GM23338 (cell line): Measurements from ENCODE around the gene RPL36A. TPM values are rescaled to one million over a fixed set of nuclear protein-coding genes. Genes with fewer than 3 reads are reported as not detected.

Experiments used
- ATAC-seq: fragments of 200-7000 bp; cut with Tn5 transposase; 3 replicates; pipeline ENCODE4 v1.9.1; 2020
- DNase-seq: peaks from one replicate; pipeline ENCODE4 v3.0.0-alpha.2; 2015; ENCODE audit warnings: low spot score
- H2AFZ ChIP-seq: fragments of 200-600 bp; sonication (generic); 2 replicates; pipeline ENCODE4 v1.8.0; 2016; ENCODE audit warnings: antibody characterized with exemption, mild to moderate bottlenecking, moderate library complexity
- H3F3A ChIP-seq: fragments of 200-600 bp; sonication (generic); replicated peaks from 2 replicates; pipeline ENCODE4 v1.8.0; 2017; ENCODE audit warnings: antibody characterized with exemption, mixed run types, low read depth
- H3K27ac ChIP-seq: fragments of 200-600 bp; sonication (generic); 2 replicates; pipeline ENCODE4 v1.6.1; 2016; ENCODE audit warnings: low read depth
- H3K27me3 ChIP-seq: fragments of 200-600 bp; sonication (generic); 2 replicates; pipeline ENCODE4 v1.8.0; 2016; ENCODE audit warnings: mild to moderate bottlenecking, mixed run types, moderate library complexity; ENCODE audit not compliant: insufficient read depth
- H3K36me3 ChIP-seq: fragments of 200-600 bp; sonication (generic); 2 replicates; pipeline ENCODE4 v1.8.0; 2016; ENCODE audit warnings: mild to moderate bottlenecking; ENCODE audit not compliant: insufficient read depth
- H3K4me1 ChIP-seq: fragments of 200-600 bp; sonication (generic); 2 replicates; pipeline ENCODE4 v1.8.0; 2016; ENCODE audit warnings: mild to moderate bottlenecking, moderate library complexity; ENCODE audit not compliant: insufficient read depth
- H3K4me2 ChIP-seq: fragments of 200-600 bp; sonication (generic); 2 replicates; pipeline ENCODE4 v1.7.1; 2017; ENCODE audit warnings: mixed run types
- H3K4me3 ChIP-seq: fragments of 200-600 bp; sonication (generic); 2 replicates; pipeline ENCODE4 v1.6.1; 2016; ENCODE audit warnings: mixed run types
- H3K79me2 ChIP-seq: fragments of 200-600 bp; sonication (generic); replicated peaks from 2 replicates; pipeline ENCODE4 v1.8.0; 2017; ENCODE audit warnings: mild to moderate bottlenecking; ENCODE audit not compliant: insufficient read depth
- H3K9me2 ChIP-seq: fragments of 200-600 bp; sonication (generic); 2 replicates; pipeline ENCODE4 v1.8.0; 2017; ENCODE audit not compliant: insufficient read depth
- H4K20me1 ChIP-seq: fragments of 200-600 bp; sonication (generic); replicated peaks from 2 replicates; pipeline ENCODE4 v1.8.0; 2017; ENCODE audit warnings: mild to moderate bottlenecking; ENCODE audit not compliant: insufficient read depth
- H3K27ac Mint-ChIP-seq: 2 replicates; pipeline ENCODE4 v1.8.0; 2020; ENCODE audit warnings: inconsistent platforms, mild to moderate bottlenecking, moderate library complexity, mixed read lengths
- H3K27me3 Mint-ChIP-seq: 3 replicates; pipeline ENCODE4 v1.8.0; 2022; ENCODE audit warnings: low read depth, mild to moderate bottlenecking, moderate library complexity, mixed read lengths, inconsistent platforms; ENCODE audit not compliant: insufficient read depth, poor library complexity
- H3K36me3 Mint-ChIP-seq: 3 replicates; pipeline ENCODE4 v1.8.0; 2021; ENCODE audit warnings: low read depth, mild to moderate bottlenecking, inconsistent platforms, moderate library complexity, mixed read lengths
- H3K4me1 Mint-ChIP-seq: 3 replicates; pipeline ENCODE4 v1.8.0; 2020; ENCODE audit warnings: mild to moderate bottlenecking, inconsistent platforms, mixed read lengths
- H3K4me3 Mint-ChIP-seq: 3 replicates; pipeline ENCODE4 v1.8.0; 2021; ENCODE audit warnings: moderate library complexity, mild to moderate bottlenecking, inconsistent platforms, mixed read lengths
- H3K9me3 Mint-ChIP-seq: 3 replicates; pipeline ENCODE4 v1.8.0; 2020; ENCODE audit warnings: moderate library complexity, mild to moderate bottlenecking, inconsistent platforms, mixed read lengths
- CTCF ChIP-seq, 2 experiments: fragments of 200-600 bp in 1 of 2; sonication (generic) in 1 of 2; conservative IDR thresholded peaks; 2 replicates each; pipeline versions ENCODE4 v1.5.1 to v1.6.1; 2016 to 2017; ENCODE audit warnings: antibody characterized with exemption in 2 of 2, low read depth in 2 of 2, mild to moderate bottlenecking in 2 of 2, moderate library complexity in 1 of 2
- EZH2 ChIP-seq: fragments of 200-600 bp; sonication (generic); IDR thresholded peaks from one replicate; pipeline ENCODE4 v1.8.0; 2017; ENCODE audit warnings: antibody characterized with exemption, mild to moderate bottlenecking, low read depth; ENCODE audit not compliant: unreplicated experiment
- EZH2phosphoT487 ChIP-seq: fragments of 200-600 bp; sonication (generic); IDR thresholded peaks from one replicate; pipeline ENCODE4 v1.8.1; 2018; ENCODE audit warnings: antibody characterized with exemption; ENCODE audit not compliant: unreplicated experiment
- POLR2AphosphoS5 ChIP-seq: IDR thresholded peaks from 2 replicates; pipeline ENCODE4 v1.6.1; 2016; ENCODE audit warnings: antibody characterized with exemption, low read depth
- REST ChIP-seq: IDR thresholded peaks from one replicate; pipeline ENCODE4 v1.6.1; 2018; ENCODE audit warnings: antibody characterized with exemption; ENCODE audit not compliant: unreplicated experiment
- polyA plus RNA-seq: library from polyadenylated mRNA; unstranded; fragments of >200 nt; fragmentation: Nextera tagmentation; extraction: Ambion mirVana; gene quantifications from 2 replicates; pipeline ENCODE4 v1.2.1, GENCODE V29; 2016
- total RNA-seq: library from RNA; depleted of rRNA; stranded (reverse); fragments of >200 nt; shearing (Covaris generic); gene quantifications from 2 replicates; pipeline ENCODE4 v1.2.3, GENCODE V29; 2014

RPL36A gene
- total and polyA plus RNA-seq, 2 experiments from 2014 or later: 901 to 1,348 TPM

GRCh38 chrX:101383679-101384205, 7.1 kb upstream of the RPL36A start:
- Histone ChIP-seq H4K20me1 (no peaks in the 10 kb centered on the region), H3K9me2 (no peaks in the 10 kb centered on the region), H3K27ac (no peak overlapping the region), H2AFZ (no peak overlapping the region), H3F3A (no peaks in the 10 kb centered on the region), H3K4me2 (no peak overlapping the region), H3K79me2 (no peaks in the 10 kb centered on the region), H3K27me3 (no peaks in the 10 kb centered on the region), H3K4me1 (no peaks in the 10 kb centered on the region), H3K36me3 (no peaks in the 10 kb centered on the region), H3K4me3 (no peak overlapping the region)
- DNase-seq: no peak
- no peak for TF ChIP-seq EZH2phosphoT487
- H3K4me1 Mint-ChIP-seq: peaks cover 9% of the 10 kb centered on the region; the same call in 2 of the 3 replicates
- no peak overlapping the region for H3K27ac Mint-ChIP-seq
- H3K27me3 Mint-ChIP-seq: peaks cover 1% of the 10 kb centered on the region
- no peak overlapping the region for H3K4me3 Mint-ChIP-seq
- H3K36me3 Mint-ChIP-seq: no peaks in the 10 kb centered on the region
- ATAC-seq: no peak; the same call in 2 of the 3 replicates
- no peaks in the 10 kb centered on the region for H3K9me3 Mint-ChIP-seq

GRCh38 chrX:101385026-101385684, 5.7 kb upstream of the RPL36A start:
- no peak for ATAC-seq

More at GRCh38 chrX:101385026-101385684, 5.7 kb upstream of the RPL36A start:
- H3K9me3 Mint-ChIP-seq: no peaks in the 10 kb centered on the region
- Histone ChIP-seq H3F3A (no peaks in the 10 kb centered on the region), H3K4me1 (no peaks in the 10 kb centered on the region), H3K4me3 (no peak overlapping the region), H4K20me1 (no peaks in the 10 kb centered on the region), H3K4me2 (no peak overlapping the region), H2AFZ (no peak overlapping the region), H3K36me3 (no peaks in the 10 kb centered on the region), H3K27ac (no peak overlapping the region), H3K27me3 (no peaks in the 10 kb centered on the region), H3K9me2 (no peaks in the 10 kb centered on the region), H3K79me2 (no peaks in the 10 kb centered on the region)
- DNase-seq: no peak
- TF ChIP-seq POLR2AphosphoS5 (no peak), REST (no peak), EZH2phosphoT487 (no peak), CTCF (conservative IDR thresholded peaks at IDR 0.05; ENCODE audit: low read depth in 2 of 2) (no peak), EZH2 (no peak)
- no peaks in the 10 kb centered on the region for H3K27me3 Mint-ChIP-seq
- no peaks in the 10 kb centered on the region for H3K36me3 Mint-ChIP-seq
- peaks cover 9% of the 10 kb centered on the region; the same call in 2 of the 3 replicates for H3K4me1 Mint-ChIP-seq
- H3K4me3 Mint-ChIP-seq: no peak overlapping the region
- no peak overlapping the region; the same call in 1 of the 2 replicates for H3K27ac Mint-ChIP-seq
